Hepatocyte (in vitro differentiated cells): ENCODE data around the gene SEMA4G. TPM values are rescaled to one million over a fixed set of nuclear protein-coding genes. Genes with fewer than 3 reads are reported as not detected.

ENCODE experiments used
- DNase-seq: peaks from one replicate; pipeline ENCODE4 v3.0.0-alpha.2; 2016; ENCODE audit warnings: low spot score
- H2AFZ ChIP-seq: fragments of 200-600 bp; sonication (generic); 2 replicates; pipeline ENCODE4 v1.6.0; 2016; ENCODE audit warnings: antibody characterized with exemption, mild to moderate bottlenecking
- H3K27ac ChIP-seq: fragments of 200-600 bp; sonication (generic); 2 replicates; pipeline ENCODE4 v1.5.1; 2016; ENCODE audit warnings: mild to moderate bottlenecking
- H3K27me3 ChIP-seq: fragments of 200-600 bp; sonication (generic); 2 replicates; pipeline ENCODE4 v1.6.1; 2016
- H3K36me3 ChIP-seq: fragments of 200-600 bp; sonication (generic); replicated peaks from 2 replicates; pipeline ENCODE4 v1.5.1; 2016; ENCODE audit warnings: low read depth; ENCODE audit not compliant: insufficient read depth
- H3K4me1 ChIP-seq: fragments of 200-600 bp; sonication (generic); 2 replicates; pipeline ENCODE4 v1.5.1; 2016; ENCODE audit warnings: mild to moderate bottlenecking, moderate library complexity; ENCODE audit not compliant: insufficient read depth
- H3K4me2 ChIP-seq: fragments of 200-600 bp; sonication (generic); 2 replicates; pipeline ENCODE4 v1.6.0; 2016
- H3K4me3 ChIP-seq: fragments of 200-600 bp; sonication (generic); 2 replicates; pipeline ENCODE4 v1.5.1; 2016; ENCODE audit warnings: mild to moderate bottlenecking
- H3K79me2 ChIP-seq: fragments of 200-600 bp; sonication (generic); 2 replicates; pipeline ENCODE4 v1.6.0; 2017; ENCODE audit warnings: mild to moderate bottlenecking
- H3K9me2 ChIP-seq: fragments of 200-600 bp; sonication (generic); replicated peaks from 2 replicates; pipeline ENCODE4 v1.6.0; 2017; ENCODE audit warnings: mild to moderate bottlenecking; ENCODE audit not compliant: insufficient read depth
- H3K9me3 ChIP-seq: fragments of 200-600 bp; sonication (generic); 2 replicates; pipeline ENCODE4 v1.5.1; 2016; ENCODE audit warnings: low read depth, mild to moderate bottlenecking
- H4K20me1 ChIP-seq: fragments of 200-600 bp; sonication (generic); 2 replicates; pipeline ENCODE4 v1.6.0; 2016; ENCODE audit warnings: mild to moderate bottlenecking; ENCODE audit not compliant: insufficient read depth, poor library complexity, severe bottlenecking
- CTCF ChIP-seq: fragments of 200-600 bp; sonication (generic); IDR thresholded peaks from 2 replicates; pipeline ENCODE4 v1.5.1; 2016; ENCODE audit warnings: antibody characterized with exemption, mild to moderate bottlenecking; ENCODE audit not compliant: poor library complexity
- EZH2 ChIP-seq: fragments of 200-600 bp; sonication (generic); IDR thresholded peaks from 2 replicates; pipeline ENCODE4 v1.6.1; 2016; ENCODE audit warnings: antibody characterized with exemption, mild to moderate bottlenecking, borderline replicate concordance
- EZH2phosphoT487 ChIP-seq: fragments of 200-600 bp; sonication (generic); IDR thresholded peaks from one replicate; pipeline ENCODE4 v1.6.1; 2018; ENCODE audit warnings: antibody characterized with exemption, mild to moderate bottlenecking, low read depth, moderate library complexity; ENCODE audit not compliant: unreplicated experiment, severe bottlenecking
- WGBS: methylation state at CpG from one replicate; pipeline ENCODE4 v1.1.6; 2016; ENCODE audit warnings: low lambda C conversion rate; ENCODE audit errors: missing lambda C conversion rate; 5-methylcytosine and 5-hydroxymethylcytosine counted together
- polyA plus RNA-seq: library from polyadenylated mRNA; unstranded; fragments of >200 nt; fragmentation: Nextera tagmentation; extraction: Ambion mirVana; gene quantifications from 2 replicates; pipeline ENCODE4 v1.2.1, GENCODE V29; 2016
- total RNA-seq: library from RNA; depleted of rRNA; stranded (reverse); fragments of >200 nt; gene quantifications from 2 replicates; pipeline ENCODE4 v1.2.3, GENCODE V29; 2014

The SEMA4G gene
- total and polyA plus RNA-seq, 2 experiments from 2014 or later, result 38.9 to 54.8 TPM

DNA sequence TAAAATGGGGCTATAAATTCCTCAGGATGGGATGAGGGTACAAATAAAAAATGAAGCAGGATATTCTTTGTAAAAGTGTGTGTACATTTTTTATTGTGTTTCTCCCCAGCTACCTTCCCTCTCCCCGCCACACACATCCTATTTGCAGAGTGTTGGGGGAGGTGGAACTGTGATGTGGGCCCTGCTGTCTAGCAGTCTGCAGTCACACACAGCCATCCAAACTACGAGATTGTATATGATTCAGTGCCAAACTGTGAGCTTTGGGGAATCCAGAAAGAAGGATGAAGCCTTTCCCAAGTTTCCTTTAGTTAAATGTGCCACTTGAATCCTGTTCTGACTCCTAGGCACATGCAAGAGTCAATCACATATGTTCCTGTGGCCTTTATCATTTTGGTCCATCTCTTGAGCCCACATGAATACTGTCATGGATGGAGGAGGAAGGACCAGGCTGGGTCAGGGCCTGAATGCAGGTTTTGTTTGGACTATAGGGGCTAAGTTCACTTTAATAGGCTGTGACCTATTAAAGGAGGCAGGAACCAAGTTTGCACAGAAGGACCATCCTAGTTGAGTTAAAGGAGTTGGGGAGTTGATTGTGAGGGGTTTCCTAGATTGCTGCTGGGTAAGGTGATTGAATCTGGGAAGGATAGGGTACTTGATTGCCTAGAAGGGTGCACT, 1.1 kb upstream of the SEMA4G start:
- Histone ChIP-seq H4K20me1 (no peaks in the 10 kb centered on the region), H3K4me2 (peak overlapping the region; percentile 98), H3K9me2 (no peaks in the 10 kb centered on the region), H3K9me3 (no peaks in the 10 kb centered on the region), H3K4me3 (no peak overlapping the region), H2AFZ (no peak overlapping the region), H3K4me1 (peaks cover 26% of the 10 kb centered on the region), H3K27me3 (no peaks in the 10 kb centered on the region), H3K27ac (peak overlapping the region; percentile 19), H3K36me3 (no peaks in the 10 kb centered on the region), H3K79me2 (peaks cover 14% of the 10 kb centered on the region)
- TF ChIP-seq CTCF, result no peak
- TF ChIP-seq EZH2phosphoT487, result no peak
- no peak for TF ChIP-seq EZH2
- DNase-seq, result no peak
- WGBS, result 84% methylated on average over 2 of the region's 2 CpGs

- H3K4me2 ChIP-seq, result peak overlapping the region; percentile 98
- no peaks in the 10 kb centered on the region for H3K27me3 ChIP-seq
- no peak for TF ChIP-seq CTCF
- no peak for TF ChIP-seq EZH2
- no peak for TF ChIP-seq EZH2phosphoT487
- peaks cover 19% of the 10 kb centered on the region for H3K79me2 ChIP-seq
- no peaks in the 10 kb centered on the region for H3K9me3 ChIP-seq
- peak overlapping the region; percentile 96 for H3K4me3 ChIP-seq
- H3K4me1 ChIP-seq, result peaks cover 24% of the 10 kb centered on the region
- no peaks in the 10 kb centered on the region for H3K9me2 ChIP-seq
- H3K36me3 ChIP-seq, result no peaks in the 10 kb centered on the region
- WGBS, result 23% methylated on average over 9 of the region's 9 CpGs
- no peak overlapping the region for H3K27ac ChIP-seq
- H4K20me1 ChIP-seq, result no peaks in the 10 kb centered on the region
- no peak for DNase-seq
- H2AFZ ChIP-seq, result peak overlapping the region; percentile 93
Measured at GRCh38 chr10:100968863-100969186, 479 bp upstream of the SEMA4G start.

DNA sequence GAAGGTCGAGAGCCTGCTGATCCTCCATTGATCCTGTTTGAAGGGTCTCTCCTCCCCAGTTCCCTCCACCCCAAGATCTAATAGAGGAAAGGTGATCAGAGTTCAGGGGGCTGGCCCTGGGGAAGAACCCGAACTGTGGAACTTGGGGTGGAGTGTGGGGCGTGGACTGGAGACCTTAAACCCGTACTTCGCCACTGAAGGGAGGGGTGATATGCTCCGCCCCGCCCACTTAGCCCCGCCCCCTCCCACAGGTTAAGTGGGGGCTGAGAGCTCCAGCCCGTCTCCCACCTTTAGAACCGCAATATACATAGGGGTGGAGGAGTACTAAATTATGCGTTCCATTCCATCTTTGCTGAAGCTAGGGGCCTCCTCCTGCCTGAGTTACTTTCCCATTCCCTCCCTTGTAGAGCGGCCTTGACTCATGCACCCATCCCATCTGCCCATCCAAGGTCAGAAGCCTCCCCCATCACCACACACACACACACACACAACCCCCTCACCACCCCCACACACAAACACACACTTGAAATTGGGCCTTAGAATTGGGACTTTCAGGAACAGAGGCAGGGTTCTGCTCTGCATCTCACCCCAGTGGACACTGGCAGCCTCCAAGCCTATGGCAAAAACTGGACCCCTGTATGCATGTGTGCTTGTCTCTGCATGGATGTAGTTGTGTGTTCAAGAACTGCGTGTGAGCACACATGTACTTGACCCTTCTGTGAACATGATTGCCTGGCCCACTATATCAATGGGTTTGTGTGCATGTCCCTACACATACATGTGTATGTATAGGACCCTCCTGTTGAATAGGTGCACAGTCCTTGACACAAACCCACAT, 991 bp downstream of the SEMA4G start:
- H4K20me1 ChIP-seq, result no peaks in the 10 kb centered on the region
- H3K4me3 ChIP-seq, result peak overlapping the region; percentile 96
- no peaks in the 10 kb centered on the region for H3K27me3 ChIP-seq
- H3K79me2 ChIP-seq, result peaks cover 19% of the 10 kb centered on the region
- no peaks in the 10 kb centered on the region for H3K9me3 ChIP-seq
- TF ChIP-seq EZH2phosphoT487 (no peak), EZH2 (no peak), CTCF (no peak)
- peak overlapping the region; percentile 83 for H3K27ac ChIP-seq
- peak; percentile 72 for DNase-seq
- H3K36me3 ChIP-seq, result no peaks in the 10 kb centered on the region
- no peaks in the 10 kb centered on the region for H3K9me2 ChIP-seq
- peak overlapping the region; percentile 93 for H2AFZ ChIP-seq
- WGBS, result 34% methylated on average over 8 of the region's 13 CpGs
- peak overlapping the region; percentile 98 for H3K4me2 ChIP-seq
- peaks cover 24% of the 10 kb centered on the region for H3K4me1 ChIP-seq
